ENCODE results near the gene NPAS3. TPM values are rescaled to one million over a fixed set of nuclear protein-coding genes. Genes with fewer than 3 reads are reported as not detected.
A peak's percentile ranks its signal among the peaks of the same experiment; 100 is the strongest.

NPAS3 gene
- total RNA-seq, 4 donors from 2014 or later: 0.13 to 1.1 (median 0.47) TPM; not detected in 1

GRCh38 chr14:33792720-33793368, 854.2 kb downstream of the NPAS3 start:
- peak overlapping the region in 1 of 4 donors; percentile 51 for H3K4me3 ChIP-seq
- no peak overlapping the region for H3K27ac ChIP-seq
- H3K4me1 ChIP-seq: peaks cover 0 to 15% (median 4%) of the 10 kb centered on the region in 3 donors
- H3K9me3 ChIP-seq: no peaks in the 10 kb centered on the region
- no peaks in the 10 kb centered on the region for H3K36me3 ChIP-seq
- intact Hi-C loops (cut with DNase I): no loop called here
- TF ChIP-seq POLR2A (IDR thresholded peaks at IDR 0.05): no peak
- TF ChIP-seq, protein P1, sequence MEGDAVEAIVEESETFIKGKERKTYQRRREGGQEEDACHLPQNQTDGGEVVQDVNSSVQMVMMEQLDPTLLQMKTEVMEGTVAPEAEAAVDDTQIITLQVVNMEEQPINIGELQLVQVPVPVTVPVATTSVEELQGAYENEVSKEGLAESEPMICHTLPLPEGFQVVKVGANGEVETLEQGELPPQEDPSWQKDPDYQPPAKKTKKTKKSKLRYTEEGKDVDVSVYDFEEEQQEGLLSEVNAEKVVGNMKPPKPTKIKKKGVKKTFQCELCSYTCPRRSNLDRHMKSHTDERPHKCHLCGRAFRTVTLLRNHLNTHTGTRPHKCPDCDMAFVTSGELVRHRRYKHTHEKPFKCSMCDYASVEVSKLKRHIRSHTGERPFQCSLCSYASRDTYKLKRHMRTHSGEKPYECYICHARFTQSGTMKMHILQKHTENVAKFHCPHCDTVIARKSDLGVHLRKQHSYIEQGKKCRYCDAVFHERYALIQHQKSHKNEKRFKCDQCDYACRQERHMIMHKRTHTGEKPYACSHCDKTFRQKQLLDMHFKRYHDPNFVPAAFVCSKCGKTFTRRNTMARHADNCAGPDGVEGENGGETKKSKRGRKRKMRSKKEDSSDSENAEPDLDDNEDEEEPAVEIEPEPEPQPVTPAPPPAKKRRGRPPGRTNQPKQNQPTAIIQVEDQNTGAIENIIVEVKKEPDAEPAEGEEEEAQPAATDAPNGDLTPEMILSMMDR (IDR thresholded peaks at IDR 0.05): peak; percentile 64 to 94 (median 84)
- H3K27me3 ChIP-seq: peaks cover 0 to 8% (median 0%) of the 10 kb centered on the region in 4 donors
- 11% methylated on average over 16 of the region's 16 CpGs for WGBS, 2 donors
- no peak for DNase-seq

DNA sequence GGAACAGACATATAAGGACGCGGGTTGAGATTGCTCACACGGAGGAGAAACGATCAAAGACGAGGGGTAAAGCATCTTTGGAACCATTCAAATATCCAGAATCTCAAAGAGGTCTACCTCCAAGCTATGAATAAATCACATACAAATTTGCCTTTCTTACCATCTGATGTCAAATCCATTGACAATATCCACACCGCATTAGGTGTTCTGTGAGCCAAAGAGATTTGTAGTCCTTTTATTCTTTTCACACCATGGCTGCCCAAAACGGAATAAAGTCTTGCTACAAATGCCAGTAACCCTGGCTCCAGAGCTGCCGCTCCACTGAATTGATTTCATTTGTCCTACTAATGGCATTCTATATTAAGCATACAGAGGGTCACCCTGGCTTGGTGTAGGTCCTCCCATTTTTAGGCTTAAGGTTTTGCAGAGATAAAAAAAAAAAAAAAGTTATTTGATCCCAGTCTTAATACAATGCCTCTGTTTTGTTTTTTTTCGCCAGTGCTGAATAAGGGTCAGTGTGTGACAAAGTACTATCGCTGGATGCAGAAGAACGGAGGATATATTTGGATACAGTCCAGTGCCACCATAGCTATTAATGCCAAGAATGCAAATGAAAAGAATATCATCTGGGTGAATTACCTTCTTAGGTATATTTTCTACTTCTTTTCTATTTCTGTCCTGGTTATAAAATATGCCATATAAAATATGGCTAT, 854.9 kb downstream of the NPAS3 start:
- Histone ChIP-seq H3K9me3 (no peaks in the 10 kb centered on the region), H3K4me1 (peaks cover 0 to 15% (median 4%) of the 10 kb centered on the region in 3 donors)
- intact Hi-C loops (cut with DNase I): no loop called here

GRCh38 chr14:33794791-33795305, 856.2 kb downstream of the NPAS3 start:
- no peak for TF ChIP-seq POLR2A (IDR thresholded peaks at IDR 0.05)
- TF ChIP-seq, protein P1 (IDR thresholded peaks at IDR 0.05): no peak
- H3K9me3 ChIP-seq: no peaks in the 10 kb centered on the region
- no peak overlapping the region for H3K27ac ChIP-seq
- H3K36me3 ChIP-seq: no peaks in the 10 kb centered on the region
- no peak overlapping the region for H3K4me3 ChIP-seq
- no peak for DNase-seq
- 27 to 57% methylated on average over 1 of the region's 1 CpG for WGBS, 2 donors
- peaks cover 0 to 26% (median under 1%) of the 10 kb centered on the region in 4 donors for H3K27me3 ChIP-seq
- intact Hi-C loops (cut with DNase I): no loop called here
- H3K4me1 ChIP-seq: peaks cover 0 to 18% (median 6%) of the 10 kb centered on the region in 3 donors

More for the DNA sequence above, 854.9 kb downstream of the NPAS3 start:
- TF ChIP-seq, protein P1 (IDR thresholded peaks at IDR 0.05): no peak
- TF ChIP-seq POLR2A (IDR thresholded peaks at IDR 0.05): no peak
- no peak overlapping the region for H3K4me3 ChIP-seq
- no peak overlapping the region for H3K27ac ChIP-seq
- 71 to 72% methylated on average over 11 of the region's 11 CpGs for WGBS, 2 donors
- H3K27me3 ChIP-seq: peaks cover 0 to 13% (median 0%) of the 10 kb centered on the region in 4 donors
- no peak for DNase-seq
- H3K36me3 ChIP-seq: no peaks in the 10 kb centered on the region

GRCh38 chr14:33796356-33796755, 857.7 kb downstream of the NPAS3 start:
- TF ChIP-seq, protein P1 (IDR thresholded peaks at IDR 0.05): no peak
- TF ChIP-seq POLR2A (IDR thresholded peaks at IDR 0.05): no peak
- no peaks in the 10 kb centered on the region for H3K36me3 ChIP-seq
- peaks cover 0 to 30% (median 8%) of the 10 kb centered on the region in 3 donors for H3K4me1 ChIP-seq
- no peak for DNase-seq
- H3K9me3 ChIP-seq: no peaks in the 10 kb centered on the region
- peaks cover 0 to 41% (median 2%) of the 10 kb centered on the region in 4 donors for H3K27me3 ChIP-seq
- intact Hi-C loops (cut with DNase I): no loop called here
- no peak overlapping the region for H3K4me3 ChIP-seq
- no peak overlapping the region for H3K27ac ChIP-seq
- WGBS, 2 donors: 19 to 33% methylated on average over 3 of the region's 3 CpGs
